Left ventricle myocardium inferior (tissue), 1 donor: Measurements from ENCODE around the gene TBC1D8B. TPM values are rescaled to one million over a fixed set of nuclear protein-coding genes. Genes with fewer than 3 reads are reported as not detected.

Source experiments
- DNase-seq: peaks from one replicate; pipeline ENCODE4 v3.0.0-alpha.2; 2020
- H3K27ac ChIP-seq: fragments of 200-600 bp; replicated peaks from 2 replicates; pipeline ENCODE4 v1.8.0; 2021
- H3K27me3 ChIP-seq: fragments of 200-600 bp; 2 replicates; pipeline ENCODE4 v1.8.0; 2021; ENCODE audit warnings: low read depth
- H3K36me3 ChIP-seq: fragments of 200-600 bp; 2 replicates; pipeline ENCODE4 v1.8.0; 2021
- H3K4me1 ChIP-seq: fragments of 200-600 bp; 2 replicates; pipeline ENCODE4 v1.8.0; 2021
- H3K4me3 ChIP-seq: fragments of 200-600 bp; 2 replicates; pipeline ENCODE4 v1.8.0; 2021; ENCODE audit warnings: mild to moderate bottlenecking, moderate library complexity
- H3K9me3 ChIP-seq: fragments of 200-600 bp; replicated peaks from 2 replicates; pipeline ENCODE4 v1.8.0; 2021
- intact Hi-C: fragments of 100-400 bp; cut with micrococcal nuclease; formaldehyde crosslinking; loops from one replicate; pipeline ENCODE4 v1.11.0; 2022
- total RNA-seq: library from RNA; stranded (reverse); fragmentation: NEBNext Ultra II Directional; extraction: Animal tissue kit (Norgen Biotek cat#: 25700); gene quantifications from one replicate; pipeline ENCODE4 v1.2.1, GENCODE V29; 2021
- TF ChIP-seq, protein P1 (sequence below): fragments of 200-600 bp; IDR thresholded peaks from 2 replicates; pipeline ENCODE4 v1.8.0; 2021; ENCODE audit warnings: antibody characterized with exemption, mild to moderate bottlenecking, borderline replicate concordance
- donor health status: DM: no; HTN: yes; CAD: no; lungs with severe emphysema.

Gene TBC1D8B
- total RNA-seq, 1 donor from 2014 or later, result 2.0 TPM

DNA sequence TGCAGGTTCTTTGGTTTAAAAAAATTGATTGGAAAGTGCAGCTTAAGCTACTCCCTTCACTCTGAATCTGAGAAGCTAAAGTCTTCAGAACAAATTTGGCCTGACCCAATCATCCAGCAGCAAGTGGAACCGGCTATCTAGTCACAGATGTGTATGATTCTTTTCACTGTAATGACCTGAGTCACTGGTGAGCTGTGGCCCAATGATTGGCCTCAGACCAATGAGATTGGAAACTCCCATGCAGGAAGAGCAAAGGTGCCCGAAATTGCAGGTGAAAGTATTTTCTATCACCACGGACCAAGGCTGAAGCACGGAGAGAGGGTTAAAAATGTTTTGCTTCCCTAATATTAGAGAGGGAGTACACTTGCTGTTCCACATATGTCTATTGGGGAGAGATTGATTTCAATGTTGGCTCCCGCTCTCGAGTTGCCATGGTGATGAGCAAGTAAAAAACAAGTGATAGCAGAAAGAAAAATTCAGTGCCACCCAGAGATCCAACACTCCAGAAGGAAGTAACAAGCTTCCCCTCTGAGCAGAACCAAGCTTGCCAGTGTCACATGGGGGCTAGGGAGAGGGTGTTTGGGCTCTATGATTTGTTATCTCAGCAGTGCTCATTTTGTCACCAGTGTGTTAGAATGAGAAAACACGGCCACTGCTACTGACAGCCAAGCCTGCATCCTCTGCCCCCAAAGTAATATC, 89.4 kb downstream of the TBC1D8B start:
- intact Hi-C loops, result loop anchor here (10.0 kb wide), 1 partner anchor 63 kb away; no protein-coding TSS in a partner anchor
- DNase-seq, result no peak
- no peaks in the 10 kb centered on the region for H3K27me3 ChIP-seq
- H3K27ac ChIP-seq, result no peak overlapping the region
- H3K4me3 ChIP-seq, result no peak overlapping the region
- no peaks in the 10 kb centered on the region for H3K9me3 ChIP-seq
- H3K36me3 ChIP-seq, result no peaks in the 10 kb centered on the region
- TF ChIP-seq, protein P1, sequence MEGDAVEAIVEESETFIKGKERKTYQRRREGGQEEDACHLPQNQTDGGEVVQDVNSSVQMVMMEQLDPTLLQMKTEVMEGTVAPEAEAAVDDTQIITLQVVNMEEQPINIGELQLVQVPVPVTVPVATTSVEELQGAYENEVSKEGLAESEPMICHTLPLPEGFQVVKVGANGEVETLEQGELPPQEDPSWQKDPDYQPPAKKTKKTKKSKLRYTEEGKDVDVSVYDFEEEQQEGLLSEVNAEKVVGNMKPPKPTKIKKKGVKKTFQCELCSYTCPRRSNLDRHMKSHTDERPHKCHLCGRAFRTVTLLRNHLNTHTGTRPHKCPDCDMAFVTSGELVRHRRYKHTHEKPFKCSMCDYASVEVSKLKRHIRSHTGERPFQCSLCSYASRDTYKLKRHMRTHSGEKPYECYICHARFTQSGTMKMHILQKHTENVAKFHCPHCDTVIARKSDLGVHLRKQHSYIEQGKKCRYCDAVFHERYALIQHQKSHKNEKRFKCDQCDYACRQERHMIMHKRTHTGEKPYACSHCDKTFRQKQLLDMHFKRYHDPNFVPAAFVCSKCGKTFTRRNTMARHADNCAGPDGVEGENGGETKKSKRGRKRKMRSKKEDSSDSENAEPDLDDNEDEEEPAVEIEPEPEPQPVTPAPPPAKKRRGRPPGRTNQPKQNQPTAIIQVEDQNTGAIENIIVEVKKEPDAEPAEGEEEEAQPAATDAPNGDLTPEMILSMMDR, result no peak
- H3K4me1 ChIP-seq, result no peaks in the 10 kb centered on the region

DNA sequence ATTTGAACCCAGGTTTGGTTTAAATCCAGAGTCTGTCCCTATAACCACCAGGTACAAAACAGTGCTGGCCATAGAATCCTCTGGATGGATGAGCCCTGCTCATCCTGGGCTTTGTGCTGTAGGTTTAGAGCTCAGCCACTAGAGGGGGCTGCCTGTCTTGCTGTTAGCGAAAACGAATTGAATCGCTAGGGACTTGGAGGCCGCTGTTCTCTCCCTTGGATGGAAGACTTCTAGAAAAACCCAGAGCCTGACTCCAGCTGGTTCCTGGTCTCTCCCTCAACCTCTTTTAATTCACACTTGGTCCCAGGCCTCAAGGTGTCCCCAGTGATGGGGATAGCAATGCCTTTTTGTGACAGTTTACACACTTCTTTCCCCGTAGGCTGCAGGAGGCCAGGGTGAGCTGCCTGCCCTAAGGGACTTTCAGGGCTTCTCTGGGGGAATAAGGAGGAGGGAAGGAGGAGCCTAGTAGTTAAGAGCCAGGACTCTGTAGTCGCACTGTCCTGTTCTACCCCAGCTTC, 92.0 kb downstream of the TBC1D8B start:
- Histone ChIP-seq H3K9me3 (no peaks in the 10 kb centered on the region), H3K36me3 (no peaks in the 10 kb centered on the region), H3K27me3 (no peaks in the 10 kb centered on the region), H3K27ac (no peak overlapping the region), H3K4me1 (no peaks in the 10 kb centered on the region), H3K4me3 (no peak overlapping the region)
- intact Hi-C loops, result loop anchor here (10.0 kb wide), 1 partner anchor 60 kb away; no protein-coding TSS in a partner anchor
- no peak for DNase-seq
- TF ChIP-seq, protein P1, result peak; percentile 78

DNA sequence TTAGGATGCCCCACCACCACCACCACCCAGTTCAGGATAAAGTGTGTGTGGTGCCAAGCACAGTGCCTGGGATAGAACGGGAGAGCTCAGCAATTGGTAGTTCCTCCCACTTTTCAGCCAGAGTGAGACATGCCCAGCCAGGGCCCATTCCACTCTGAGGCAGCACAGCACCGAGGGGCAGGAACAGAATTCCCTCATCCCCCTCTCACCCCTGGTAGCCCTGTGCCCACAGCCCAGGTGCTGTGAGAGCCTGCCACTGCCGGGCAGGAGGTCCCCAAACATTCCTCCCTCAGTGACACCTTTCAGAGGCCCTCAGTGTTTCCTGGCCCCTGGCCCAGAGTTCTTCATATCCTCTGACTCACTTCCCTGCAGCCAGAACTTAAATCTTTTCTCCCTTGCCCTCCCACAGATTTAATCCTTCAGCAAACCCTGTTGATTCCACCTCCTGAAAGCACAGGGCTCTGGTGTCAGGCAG, 92.5 kb downstream of the TBC1D8B start:
- Histone ChIP-seq H3K27me3 (no peaks in the 10 kb centered on the region), H3K9me3 (no peaks in the 10 kb centered on the region), H3K27ac (no peak overlapping the region), H3K36me3 (no peaks in the 10 kb centered on the region), H3K4me3 (no peak overlapping the region), H3K4me1 (no peaks in the 10 kb centered on the region)
- TF ChIP-seq, protein P1, result no peak
- no peak for DNase-seq
- intact Hi-C loops, result loop anchor here (10.0 kb wide), 1 partner anchor 60 kb away; no protein-coding TSS in a partner anchor

DNA sequence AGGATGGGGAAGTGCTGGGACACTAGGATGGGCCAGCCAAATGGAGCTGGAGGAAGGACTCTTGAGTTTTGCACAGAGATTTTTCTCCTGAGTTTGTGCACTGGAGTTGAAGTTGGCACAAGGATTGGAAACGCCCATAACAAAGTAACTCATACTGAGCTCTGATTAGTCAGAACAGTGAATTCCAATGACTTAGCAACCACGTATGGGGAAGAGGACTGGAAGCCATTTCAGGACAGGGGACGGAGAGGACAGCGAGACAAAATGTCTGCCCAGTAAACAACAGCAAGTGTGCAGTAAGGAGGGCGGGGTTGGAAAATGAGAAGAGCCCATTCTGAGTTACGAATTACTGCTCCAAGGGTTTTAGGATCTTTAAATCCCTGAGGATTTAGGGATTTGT, 94.8 kb downstream of the TBC1D8B start:
- H3K36me3 ChIP-seq, result no peaks in the 10 kb centered on the region
- intact Hi-C loops, result loop anchor here (10.0 kb wide), 1 partner anchor 58 kb away; no protein-coding TSS in a partner anchor
- no peak for DNase-seq
- H3K27ac ChIP-seq, result no peak overlapping the region
- H3K4me3 ChIP-seq, result no peak overlapping the region
- H3K9me3 ChIP-seq, result no peaks in the 10 kb centered on the region
- H3K4me1 ChIP-seq, result no peaks in the 10 kb centered on the region
- TF ChIP-seq, protein P1, result no peak
- no peaks in the 10 kb centered on the region for H3K27me3 ChIP-seq

DNA sequence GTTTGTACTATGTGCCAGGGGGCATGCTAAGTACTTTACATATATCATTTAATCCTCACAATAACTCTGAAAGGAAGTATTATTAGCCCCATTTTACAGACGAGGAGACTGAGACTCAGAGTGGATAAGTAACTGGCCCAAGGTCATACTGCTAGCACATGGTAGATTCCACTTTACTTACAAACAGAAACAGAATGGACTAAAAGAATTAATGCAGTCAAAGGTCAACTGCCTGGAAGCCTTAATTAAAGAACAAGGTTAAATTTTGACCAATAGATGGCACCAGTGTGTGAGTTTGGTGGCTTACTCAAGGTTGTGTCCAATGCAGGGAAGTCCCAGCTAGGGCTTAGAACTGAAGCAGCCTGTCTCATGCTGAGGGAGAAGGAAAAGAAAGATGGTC, 96.0 kb downstream of the TBC1D8B start:
- no peaks in the 10 kb centered on the region for H3K27me3 ChIP-seq
- intact Hi-C loops, result loop anchor here (10.0 kb wide), 1 partner anchor 56 kb away; no protein-coding TSS in a partner anchor
- H3K4me3 ChIP-seq, result no peak overlapping the region
- H3K4me1 ChIP-seq, result no peaks in the 10 kb centered on the region
- TF ChIP-seq, protein P1, result peak; percentile 45
- no peaks in the 10 kb centered on the region for H3K9me3 ChIP-seq
- no peak overlapping the region for H3K27ac ChIP-seq
- DNase-seq, result no peak
- no peaks in the 10 kb centered on the region for H3K36me3 ChIP-seq
